HG02642 (cell line): ENCODE data around the gene TTC39B.
"Not testable (repeated sequence)": the region's sequence is repeated elsewhere in the genome, so short reads cannot be mapped to it uniquely, and the experiment has no call there.

Source experiments
- ATAC-seq: cut with Tn5 transposase; IDR thresholded peaks from one replicate; pipeline ENCODE4 v1.9.1; 2021; ENCODE audit warnings: mild to moderate bottlenecking; ENCODE audit not compliant: unreplicated experiment, poor library complexity

TTC39B gene

GRCh38 chr9:15232706-15233280 lies 74.2 kb downstream of the TTC39B start:
- not testable (repeated sequence) for ATAC-seq

- ATAC-seq, result peak; percentile 65
These were observed 75.0 kb downstream of the TTC39B start for GRCh38 chr9:15231788-15232635.

GRCh38 chr9:15229409-15229808 lies 77.6 kb downstream of the TTC39B start:
- ATAC-seq, result no peak

GRCh38 chr9:15227491-15227890 lies 79.5 kb downstream of the TTC39B start:
- ATAC-seq, result no peak

GRCh38 chr9:15225564-15226126 lies 81.4 kb downstream of the TTC39B start:
- ATAC-seq, result no peak

- ATAC-seq, result no peak
These were observed 84.7 kb downstream of the TTC39B start for GRCh38 chr9:15222313-15222712.

- ATAC-seq, result no peak
These were observed 85.3 kb downstream of the TTC39B start for GRCh38 chr9:15221746-15222145.

- no peak for ATAC-seq
These were observed 86.2 kb downstream of the TTC39B start for GRCh38 chr9:15220658-15221318.

- ATAC-seq, result no peak
These were observed 87.5 kb downstream of the TTC39B start for GRCh38 chr9:15219546-15219945.

- ATAC-seq, result no peak
These were observed 88.0 kb downstream of the TTC39B start for GRCh38 chr9:15218994-15219393.

GRCh38 chr9:15213249-15213648 lies 93.8 kb downstream of the TTC39B start:
- ATAC-seq, result no peak

- peak; percentile 16 for ATAC-seq
These were observed 95.1 kb downstream of the TTC39B start for GRCh38 chr9:15211815-15212495.

- ATAC-seq, result peak; percentile 85
These were observed 95.7 kb downstream of the TTC39B start for GRCh38 chr9:15211160-15211814.

- ATAC-seq, result no peak
These were observed 99.9 kb downstream of the TTC39B start for GRCh38 chr9:15206903-15207696.

GRCh38 chr9:15205632-15206420 lies 101.2 kb downstream of the TTC39B start:
- no peak for ATAC-seq

GRCh38 chr9:15203581-15203980 lies 103.4 kb downstream of the TTC39B start:
- no peak for ATAC-seq

GRCh38 chr9:15200111-15200510 lies 106.9 kb downstream of the TTC39B start:
- ATAC-seq, result no peak

- no peak for ATAC-seq
These were observed 114.2 kb downstream of the TTC39B start for GRCh38 chr9:15192856-15193255.
